Measurements from ENCODE around the gene CA10.

DNA sequence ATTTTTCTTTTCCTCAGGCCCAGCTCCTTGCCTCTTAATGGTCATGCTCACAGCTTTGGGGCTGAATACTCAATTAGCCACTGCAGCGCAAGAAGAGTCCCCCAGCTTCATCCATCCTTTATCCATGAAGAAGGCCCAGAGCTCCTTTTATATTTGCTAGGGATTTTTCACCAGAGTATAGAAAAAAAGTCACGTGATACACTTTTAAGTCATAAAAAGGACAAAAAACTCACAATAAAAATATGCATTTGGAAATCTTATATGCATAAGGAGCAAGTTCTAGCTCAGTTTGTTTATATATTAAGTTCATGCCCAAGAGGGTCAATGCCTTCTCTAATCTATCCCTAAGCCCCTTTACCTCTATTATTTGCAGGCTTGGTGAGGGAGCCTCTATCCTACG is 254.1 kb downstream of the CA10 start:
- TF ChIP-seq EZH2 (IDR thresholded peaks at IDR 0.05; ENCODE audit: borderline replicate concordance, low read depth, low read length) (no peak), EGR1 (conservative IDR thresholded peaks at IDR 0.05) (no peak), MYC (IDR thresholded peaks at IDR 0.05; ENCODE audit: low read depth, low read length) (no peak), MYC (CRISPR knock-in tag; IDR thresholded peaks at IDR 0.05; ENCODE audit: borderline replicate concordance, low read depth) (no peak)
- TF ChIP-seq, protein P1, sequence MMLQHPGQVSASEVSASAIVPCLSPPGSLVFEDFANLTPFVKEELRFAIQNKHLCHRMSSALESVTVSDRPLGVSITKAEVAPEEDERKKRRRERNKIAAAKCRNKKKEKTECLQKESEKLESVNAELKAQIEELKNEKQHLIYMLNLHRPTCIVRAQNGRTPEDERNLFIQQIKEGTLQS (IDR thresholded peaks at IDR 0.05) = no peak
- TF ChIP-seq, protein P1 (CRISPR knock-in tag; conservative IDR thresholded peaks at IDR 0.05) = no peak
- TF ChIP-seq, protein P2, sequence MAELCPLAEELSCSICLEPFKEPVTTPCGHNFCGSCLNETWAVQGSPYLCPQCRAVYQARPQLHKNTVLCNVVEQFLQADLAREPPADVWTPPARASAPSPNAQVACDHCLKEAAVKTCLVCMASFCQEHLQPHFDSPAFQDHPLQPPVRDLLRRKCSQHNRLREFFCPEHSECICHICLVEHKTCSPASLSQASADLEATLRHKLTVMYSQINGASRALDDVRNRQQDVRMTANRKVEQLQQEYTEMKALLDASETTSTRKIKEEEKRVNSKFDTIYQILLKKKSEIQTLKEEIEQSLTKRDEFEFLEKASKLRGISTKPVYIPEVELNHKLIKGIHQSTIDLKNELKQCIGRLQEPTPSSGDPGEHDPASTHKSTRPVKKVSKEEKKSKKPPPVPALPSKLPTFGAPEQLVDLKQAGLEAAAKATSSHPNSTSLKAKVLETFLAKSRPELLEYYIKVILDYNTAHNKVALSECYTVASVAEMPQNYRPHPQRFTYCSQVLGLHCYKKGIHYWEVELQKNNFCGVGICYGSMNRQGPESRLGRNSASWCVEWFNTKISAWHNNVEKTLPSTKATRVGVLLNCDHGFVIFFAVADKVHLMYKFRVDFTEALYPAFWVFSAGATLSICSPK (IDR thresholded peaks at IDR 0.05; ENCODE audit: borderline replicate concordance) = no peak
- TF ChIP-seq, protein P3, sequence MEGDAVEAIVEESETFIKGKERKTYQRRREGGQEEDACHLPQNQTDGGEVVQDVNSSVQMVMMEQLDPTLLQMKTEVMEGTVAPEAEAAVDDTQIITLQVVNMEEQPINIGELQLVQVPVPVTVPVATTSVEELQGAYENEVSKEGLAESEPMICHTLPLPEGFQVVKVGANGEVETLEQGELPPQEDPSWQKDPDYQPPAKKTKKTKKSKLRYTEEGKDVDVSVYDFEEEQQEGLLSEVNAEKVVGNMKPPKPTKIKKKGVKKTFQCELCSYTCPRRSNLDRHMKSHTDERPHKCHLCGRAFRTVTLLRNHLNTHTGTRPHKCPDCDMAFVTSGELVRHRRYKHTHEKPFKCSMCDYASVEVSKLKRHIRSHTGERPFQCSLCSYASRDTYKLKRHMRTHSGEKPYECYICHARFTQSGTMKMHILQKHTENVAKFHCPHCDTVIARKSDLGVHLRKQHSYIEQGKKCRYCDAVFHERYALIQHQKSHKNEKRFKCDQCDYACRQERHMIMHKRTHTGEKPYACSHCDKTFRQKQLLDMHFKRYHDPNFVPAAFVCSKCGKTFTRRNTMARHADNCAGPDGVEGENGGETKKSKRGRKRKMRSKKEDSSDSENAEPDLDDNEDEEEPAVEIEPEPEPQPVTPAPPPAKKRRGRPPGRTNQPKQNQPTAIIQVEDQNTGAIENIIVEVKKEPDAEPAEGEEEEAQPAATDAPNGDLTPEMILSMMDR (IDR thresholded peaks at IDR 0.05 in 2 of 3, conservative IDR thresholded peaks at IDR 0.05 in 1 of 3; ENCODE audit: insufficient read depth in 2 of 3, low read depth in 1 of 3, low read length in 3 of 3) = no peak

All from K562 (cell line).